CD4-positive, alpha-beta T cell treated with Interleukin-4 for 4 hours (primary cell): ENCODE measurements around the gene LMNA.

ENCODE experiments used
- DNase-seq: peaks from one replicate; pipeline ENCODE4 v3.0.0-alpha.2; 2020

Gene LMNA

GRCh38 chr1:156082309-156083091, 32.0 kb upstream of the LMNA start, which contains the start of gene MEX3A:
TSS of gene MEX3A (minus strand) at chr1:156082465. CDS start at chr1:156081998, 467 bp downstream.
- peak; percentile 55 for DNase-seq

DNA sequence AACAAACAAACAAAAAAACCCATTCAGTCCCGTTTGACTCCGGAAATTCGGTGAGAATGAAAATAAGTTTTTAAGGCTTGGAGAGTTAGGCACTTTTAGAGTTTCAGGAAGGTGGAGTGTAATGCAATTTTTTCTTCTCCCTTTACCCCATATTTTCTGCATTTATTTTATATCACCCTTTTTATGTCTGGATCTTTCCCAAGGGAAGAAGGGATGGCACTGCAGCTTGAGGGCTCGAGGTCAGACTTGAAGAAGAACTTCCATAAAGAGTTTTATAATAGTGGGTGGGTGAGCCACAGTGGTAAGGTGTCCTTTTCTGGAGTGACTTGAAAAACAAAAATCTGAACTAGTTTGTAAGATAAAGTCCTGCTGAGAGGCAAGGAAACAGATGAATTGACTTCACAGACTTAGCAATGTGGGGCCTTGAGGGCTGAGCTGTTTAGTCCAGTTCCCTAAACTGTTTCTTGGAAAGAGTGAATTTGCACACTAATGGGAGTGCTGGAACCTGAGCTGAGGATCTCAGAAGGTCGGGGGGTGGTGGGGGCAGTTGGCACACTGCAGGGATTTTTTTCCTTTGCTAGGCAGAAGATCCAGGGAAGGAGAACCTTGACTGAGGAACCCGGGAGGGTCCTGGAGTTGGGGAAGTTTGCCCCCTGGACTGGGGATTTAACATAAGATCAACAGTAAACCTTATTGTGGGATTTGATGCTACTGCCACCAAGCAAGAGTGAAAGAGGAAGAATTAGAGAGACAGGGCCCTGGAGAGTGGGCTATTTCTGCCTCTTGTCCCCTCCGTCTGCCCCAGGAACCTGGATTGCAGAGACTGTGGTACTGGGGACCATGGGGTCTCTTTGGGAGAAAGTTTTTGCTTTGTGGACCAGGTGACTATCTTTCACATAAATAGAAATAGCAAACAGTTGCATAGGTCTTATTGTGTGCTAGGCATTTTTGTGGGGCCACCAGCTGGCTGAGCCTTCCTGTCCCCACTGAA, 30.4 kb upstream of the LMNA start:
- no peak for DNase-seq

DNA sequence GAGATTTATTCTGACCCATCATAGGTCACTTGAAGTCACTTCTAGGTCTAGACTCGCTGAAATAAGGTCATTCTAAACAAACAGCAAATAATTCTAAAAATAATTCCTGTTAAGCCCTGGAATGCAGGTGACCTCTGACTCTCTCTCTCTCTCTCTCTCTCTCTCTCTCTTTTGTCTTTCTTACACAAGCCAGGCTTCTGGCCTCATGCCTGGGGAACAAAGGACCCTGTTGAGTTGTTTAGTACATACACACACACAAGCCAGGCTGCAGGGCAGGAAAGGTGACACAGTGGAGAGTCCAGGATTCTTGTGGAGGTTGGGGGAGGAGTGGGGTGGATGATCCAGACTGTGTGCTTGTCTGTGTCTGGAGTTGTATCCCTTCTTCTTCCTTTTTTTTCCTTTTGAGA, 28.3 kb upstream of the LMNA start:
- DNase-seq = no peak

GRCh38 chr1:156089704-156090103, 24.8 kb upstream of the LMNA start:
- DNase-seq = no peak

- DNase-seq = no peak
Measured at GRCh38 chr1:156090138-156090839, 24.2 kb upstream of the LMNA start.

DNA sequence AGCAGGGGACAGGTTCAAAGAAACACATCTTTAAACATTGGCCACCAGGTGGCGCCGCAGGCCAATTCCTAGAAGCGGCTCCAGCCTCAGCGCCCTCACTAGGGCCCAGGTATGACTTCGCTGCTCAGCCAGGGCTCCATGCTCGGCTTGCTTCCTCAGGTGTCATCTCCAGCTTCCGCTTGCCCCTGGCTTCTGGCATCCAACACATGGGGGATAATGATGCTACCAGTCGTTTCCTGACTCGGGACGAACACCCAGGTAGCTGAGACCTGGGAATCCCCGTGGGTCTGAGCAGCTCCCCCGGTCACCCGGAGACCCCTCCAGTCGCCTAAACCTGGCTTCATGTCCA, 23.7 kb upstream of the LMNA start:
- peak; percentile 84 for DNase-seq

GRCh38 chr1:156091610-156092009, 22.9 kb upstream of the LMNA start:
- DNase-seq = no peak

DNA sequence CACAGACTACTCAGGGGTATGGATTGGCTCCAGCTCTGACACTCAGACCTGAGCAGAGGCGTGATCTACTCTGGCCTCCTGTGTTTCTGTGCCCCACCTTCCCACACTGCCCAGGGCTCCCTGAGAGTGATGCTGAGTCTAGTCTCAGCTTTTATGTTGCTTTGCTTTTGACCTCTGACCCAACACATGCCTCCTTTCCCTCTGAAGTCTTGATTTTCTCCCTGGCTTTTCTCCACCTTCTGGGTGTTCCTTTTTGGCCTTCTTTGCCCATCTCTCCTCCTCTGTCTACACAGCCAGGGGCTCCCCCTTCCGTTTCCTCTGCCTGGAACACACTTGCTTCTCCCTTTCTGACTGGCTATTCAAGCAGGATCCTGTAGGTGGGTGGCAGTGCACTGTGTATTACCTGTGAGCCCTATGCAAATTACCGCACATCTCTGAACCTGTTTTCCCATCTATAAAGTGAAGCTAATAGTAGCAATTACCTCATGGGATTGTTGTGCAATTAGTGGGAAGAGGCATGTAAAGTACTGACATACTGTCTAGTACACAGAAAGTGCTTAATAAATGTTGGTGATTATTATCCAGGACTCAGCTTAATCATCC, 18.5 kb upstream of the LMNA start:
- no peak for DNase-seq

DNA sequence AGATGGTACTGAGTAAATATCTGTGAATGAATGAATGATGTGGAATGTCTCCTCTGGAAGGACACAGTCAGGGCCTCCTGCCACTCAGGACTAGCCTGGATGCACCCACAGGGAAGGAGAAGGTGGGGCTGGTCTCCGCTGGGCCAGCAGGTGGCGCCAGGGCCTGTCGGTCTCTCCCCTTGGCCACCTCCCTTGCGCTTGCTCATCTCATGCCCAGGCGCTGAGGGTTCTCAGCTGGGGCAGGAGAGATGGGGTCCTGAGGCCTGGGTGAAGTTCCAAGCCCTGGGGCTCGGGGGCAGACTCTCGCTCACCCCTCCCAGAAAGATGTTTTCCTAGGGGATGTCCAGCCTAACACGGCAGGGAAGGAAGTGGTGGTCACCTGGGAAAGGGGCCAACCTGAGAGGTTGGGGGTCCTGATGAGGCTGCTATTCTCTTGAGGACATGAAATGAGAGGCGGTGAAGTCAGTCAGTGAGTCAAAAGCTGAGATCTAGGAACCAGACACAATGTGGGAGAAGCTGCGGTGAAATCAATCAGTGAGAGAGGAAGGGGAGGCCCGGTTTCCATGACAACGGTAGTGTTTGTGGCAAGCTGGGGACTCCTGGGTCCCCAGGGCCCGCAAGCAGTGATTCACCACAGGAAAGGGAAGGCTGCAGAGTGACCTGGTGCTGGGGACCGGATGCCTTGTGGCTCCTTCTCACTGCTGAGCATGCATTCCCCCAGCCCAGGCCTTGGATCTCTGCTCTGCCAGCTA, 17.7 kb upstream of the LMNA start:
- peak; percentile 99 for DNase-seq

DNA sequence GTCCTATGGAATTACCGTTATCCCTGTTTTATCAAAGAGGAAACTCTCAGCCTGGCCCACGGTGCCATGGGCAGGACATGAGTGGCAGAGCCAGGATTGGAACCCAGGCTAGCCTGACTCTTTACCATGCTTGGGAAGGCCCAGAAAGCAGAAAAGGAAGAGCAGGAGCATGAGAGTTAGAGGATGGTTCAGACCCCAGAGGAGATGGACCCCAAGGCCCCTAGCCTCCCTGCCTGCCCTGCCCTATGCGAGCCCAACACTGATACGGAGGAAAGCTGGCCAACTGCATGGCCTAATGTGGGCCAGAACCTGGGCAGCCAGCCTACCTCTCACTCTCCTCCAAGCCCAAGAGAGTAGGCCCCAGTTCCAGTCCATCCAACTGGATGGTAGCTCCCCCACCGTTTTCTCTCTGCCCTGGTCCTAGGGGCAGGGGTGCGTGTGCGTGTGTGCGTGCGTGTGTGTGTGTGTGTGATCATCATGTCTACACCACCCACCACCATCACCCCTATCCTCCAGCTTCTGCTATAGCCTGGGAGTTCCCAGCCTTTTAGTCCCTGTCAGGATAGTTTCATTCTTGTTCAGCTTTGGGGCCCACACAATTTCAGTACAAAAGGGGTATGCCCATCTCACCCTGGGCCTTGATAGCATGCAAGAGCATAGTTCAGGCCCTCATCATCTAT, 16.9 kb upstream of the LMNA start:
- DNase-seq = no peak

DNA sequence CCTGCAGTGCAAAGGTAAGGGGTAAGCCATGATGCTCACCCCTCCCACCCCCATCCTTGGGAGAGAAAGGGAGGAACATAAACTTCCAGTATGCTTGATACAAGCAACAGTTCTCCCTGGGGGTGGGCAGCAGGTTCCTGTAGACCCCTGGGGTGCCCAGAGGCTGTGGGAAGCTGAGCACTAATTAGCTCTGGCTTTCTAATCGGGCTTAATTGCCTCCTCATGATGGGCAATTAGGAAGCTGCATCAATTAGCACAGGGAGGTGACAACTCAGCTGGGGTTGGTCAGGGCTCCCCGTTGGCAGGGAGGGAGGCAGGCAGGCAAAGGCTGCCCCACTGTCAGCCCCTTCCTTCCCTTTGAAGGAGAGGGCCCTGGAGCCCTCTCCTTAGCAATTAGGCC, 15.7 kb upstream of the LMNA start:
- no peak for DNase-seq

DNA sequence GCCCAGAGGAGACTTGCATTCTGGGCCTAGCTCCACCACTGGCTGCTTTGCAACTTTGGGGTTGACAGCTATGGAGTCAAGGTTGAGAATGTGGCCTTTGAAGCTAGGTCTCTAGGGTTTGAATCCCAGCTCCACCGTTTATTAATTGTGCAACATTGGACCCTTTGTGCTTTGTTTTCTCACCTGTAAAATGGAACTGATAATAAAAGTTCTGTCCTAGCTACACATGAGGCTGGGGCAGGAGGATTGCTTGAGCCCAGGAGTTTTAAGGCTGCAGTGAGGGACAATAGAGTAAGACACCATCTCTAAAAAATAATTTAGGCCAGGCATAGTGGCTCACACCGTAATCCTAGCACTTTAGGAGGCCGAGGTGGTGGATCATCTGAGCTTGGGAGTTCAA, 15.2 kb upstream of the LMNA start:
- DNase-seq = no peak

- DNase-seq = no peak
Measured at GRCh38 chr1:156100205-156100995, 14.1 kb upstream of the LMNA start.

- DNase-seq = no peak
Measured at GRCh38 chr1:156101880-156102279, 12.6 kb upstream of the LMNA start.

GRCh38 chr1:156102633-156103511, 11.6 kb upstream of the LMNA start:
- no peak for DNase-seq

GRCh38 chr1:156103521-156103947, 11.0 kb upstream of the LMNA start:
- DNase-seq = peak; percentile 75

- DNase-seq = peak; percentile 90
Measured at GRCh38 chr1:156104065-156104810, 10.3 kb upstream of the LMNA start.
